CD4-positive, alpha-beta memory T cell (primary cell): ENCODE measurements around the gene DHX29. TPM values are rescaled to one million over a fixed set of nuclear protein-coding genes. Genes with fewer than 3 reads are reported as not detected.
A peak's percentile ranks its signal among the peaks of the same experiment; 100 is the strongest.

Source experiments
- CTCF ChIA-PET: fragments of 350-600 bp; sonication (Branson Sonifier 250); formaldehyde crosslinking; loops from one replicate; lab custom pipeline; 2021; ENCODE audit warnings: inconsistent platforms; ENCODE audit not compliant: partially characterized antibody; lab: Charles Lee
- POLR2A ChIA-PET: fragments of 350-600 bp; sonication (Branson Sonifier 250); formaldehyde crosslinking; loops from one replicate; lab custom pipeline; 2021; ENCODE audit not compliant: partially characterized antibody; lab: Charles Lee
- DNase-seq, 5 donors: peaks; one replicate each; pipeline versions ENCODE4 v3.0.0 to v3.0.0-alpha.2; 2020 to 2022; ENCODE audit warnings: mixed read lengths in 1 of 5
- H3K27ac ChIP-seq: one replicate; pipeline ENCODE4 v1.7.0; 2013; ENCODE audit warnings: low read depth, low read length
- H3K27me3 ChIP-seq: 2 replicates; pipeline ENCODE4 v1.7.0; 2013; ENCODE audit warnings: mild to moderate bottlenecking, low read length, moderate library complexity; ENCODE audit not compliant: insufficient read depth
- H3K36me3 ChIP-seq: 2 replicates; pipeline ENCODE4 v1.7.0; 2013; ENCODE audit warnings: mild to moderate bottlenecking, low read length, moderate library complexity; ENCODE audit not compliant: insufficient read depth
- H3K4me1 ChIP-seq: 2 replicates; pipeline ENCODE4 v1.7.0; 2013; ENCODE audit warnings: mild to moderate bottlenecking, low read length, moderate library complexity; ENCODE audit not compliant: insufficient read depth
- H3K4me3 ChIP-seq, 2 donors: one replicate each; pipeline ENCODE4 v1.7.0; 2013; ENCODE audit warnings: low read length in 2 of 2, mild to moderate bottlenecking in 1 of 2
- H3K9me3 ChIP-seq, 2 donors: one replicate each; pipeline ENCODE4 v1.7.0; 2013; ENCODE audit warnings: low read length in 2 of 2, control low read depth in 1 of 2; ENCODE audit not compliant: control insufficient read depth in 1 of 2
- H3K27ac Mint-ChIP-seq, 7 donors: one replicate each; pipeline ENCODE4 v1.8.0; 2020 to 2021; ENCODE audit warnings: mixed read lengths in 7 of 7, mild to moderate bottlenecking in 6 of 7, inconsistent platforms in 3 of 7, moderate library complexity in 3 of 7
- H3K27me3 Mint-ChIP-seq, 2 donors: one replicate each; pipeline ENCODE4 v1.8.0; 2020 to 2021; ENCODE audit warnings: mixed read lengths in 2 of 2
- H3K36me3 Mint-ChIP-seq, 2 donors: one replicate each; pipeline ENCODE4 v1.8.0; 2020 to 2021; ENCODE audit warnings: mixed read lengths in 2 of 2, inconsistent platforms in 1 of 2, mild to moderate bottlenecking in 1 of 2
- H3K4me1 Mint-ChIP-seq, 4 donors: one replicate each; pipeline ENCODE4 v1.8.0; 2020 to 2021; ENCODE audit warnings: mixed read lengths in 4 of 4, mild to moderate bottlenecking in 1 of 4
- H3K4me3 Mint-ChIP-seq, 8 donors: one replicate each; pipeline ENCODE4 v1.8.0; 2020 to 2021; ENCODE audit warnings: mixed read lengths in 8 of 8, mild to moderate bottlenecking in 7 of 8, moderate library complexity in 6 of 8, inconsistent platforms in 3 of 8
- H3K9me3 Mint-ChIP-seq, 8 donors: one replicate each; pipeline ENCODE4 v1.8.0; 2020 to 2021; ENCODE audit warnings: mixed read lengths in 8 of 8, mild to moderate bottlenecking in 5 of 8, inconsistent platforms in 3 of 8, moderate library complexity in 1 of 8
- intact Hi-C: fragments of 100-400 bp; cut with micrococcal nuclease; formaldehyde crosslinking; loops from one replicate; pipeline ENCODE4 v1.15.1; 2023
- polyA plus RNA-seq, 2 donors: library from polyadenylated mRNA; unstranded; fragments of 300-500 nt; fragmentation: Illumina TruSeq; gene quantifications; one replicate each; pipeline ENCODE4 v1.2.3, GENCODE V29; 2021
- total RNA-seq, 2 experiments: library from RNA; stranded (reverse); gene quantifications; one replicate each; pipeline ENCODE4 v1.2.3, GENCODE V29; 2021

The DHX29 gene
- total and polyA plus RNA-seq, 4 experiments from 2014 or later, result 11.6 to 22.5 (median 19.8) TPM

GRCh38 chr5:55316837-55317236 is 9.3 kb upstream of the DHX29 start:
- Histone ChIP-seq H3K4me1 (peaks cover 26% of the 10 kb centered on the region), H3K4me3 (no peak overlapping the region), H3K36me3 (no peaks in the 10 kb centered on the region), H3K9me3 (no peaks in the 10 kb centered on the region), H3K27ac (no peak overlapping the region), H3K27me3 (no peaks in the 10 kb centered on the region)
- intact Hi-C loops, result no loop called here
- Mint-ChIP-seq H3K27ac (peak overlapping the region in 1 of 7 donors; percentile 12), H3K36me3 (peaks cover 11 to 24% of the 10 kb centered on the region in 2 donors), H3K9me3 (no peaks in the 10 kb centered on the region), H3K27me3 (no peaks in the 10 kb centered on the region), H3K4me1 (peaks cover 48 to 67% (median 53%) of the 10 kb centered on the region in 4 donors), H3K4me3 (no peak overlapping the region)
- ChIA-PET CTCF (no interaction called here), POLR2A (interaction anchor here (3.1 kb wide), 1 partner anchor 10 kb away, joined by 14 read pairs; the partner anchor contains the start of genes DHX29 and MTREX)
- no peak for DNase-seq

DNA sequence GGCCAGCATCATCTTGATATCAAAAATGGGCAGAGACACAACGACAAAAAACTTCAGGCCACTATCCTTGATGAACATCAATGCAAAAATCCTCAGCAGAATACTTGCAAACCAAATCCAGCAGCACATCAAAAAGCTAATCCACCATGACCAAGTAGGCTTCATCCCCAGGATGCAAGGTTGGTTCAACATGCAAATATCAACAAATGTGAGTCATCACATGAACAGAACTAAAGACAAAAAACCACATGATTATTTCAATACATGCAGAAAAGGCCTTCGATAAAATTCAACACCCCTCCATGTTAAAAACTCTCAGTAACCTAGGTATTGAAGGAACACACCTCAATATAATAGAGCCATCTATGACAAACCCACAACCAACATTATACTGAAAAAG is 8.8 kb upstream of the DHX29 start:
- peaks cover 32% of the 10 kb centered on the region for H3K4me1 ChIP-seq
- CTCF ChIA-PET, result no interaction called here
- intact Hi-C loops, result no loop called here
- no peak overlapping the region for H3K4me3 ChIP-seq
- POLR2A ChIA-PET, result interaction anchor here (3.1 kb wide), 1 partner anchor 9 kb away, joined by 14 read pairs; the partner anchor contains the start of genes DHX29 and MTREX
- no peak for DNase-seq
- H3K36me3 Mint-ChIP-seq, result peaks cover 13 to 27% of the 10 kb centered on the region in 2 donors
- no peaks in the 10 kb centered on the region for H3K27me3 ChIP-seq
- H3K4me3 Mint-ChIP-seq, result peak overlapping the region in 1 of 8 donors; percentile 23
- no peaks in the 10 kb centered on the region for H3K36me3 ChIP-seq
- no peaks in the 10 kb centered on the region for H3K9me3 ChIP-seq
- peak overlapping the region in 1 of 7 donors; percentile 51 for H3K27ac Mint-ChIP-seq
- no peaks in the 10 kb centered on the region for H3K9me3 Mint-ChIP-seq
- no peak overlapping the region for H3K27ac ChIP-seq
- peaks cover 51 to 68% (median 56%) of the 10 kb centered on the region in 4 donors for H3K4me1 Mint-ChIP-seq
- H3K27me3 Mint-ChIP-seq, result no peaks in the 10 kb centered on the region

DNA sequence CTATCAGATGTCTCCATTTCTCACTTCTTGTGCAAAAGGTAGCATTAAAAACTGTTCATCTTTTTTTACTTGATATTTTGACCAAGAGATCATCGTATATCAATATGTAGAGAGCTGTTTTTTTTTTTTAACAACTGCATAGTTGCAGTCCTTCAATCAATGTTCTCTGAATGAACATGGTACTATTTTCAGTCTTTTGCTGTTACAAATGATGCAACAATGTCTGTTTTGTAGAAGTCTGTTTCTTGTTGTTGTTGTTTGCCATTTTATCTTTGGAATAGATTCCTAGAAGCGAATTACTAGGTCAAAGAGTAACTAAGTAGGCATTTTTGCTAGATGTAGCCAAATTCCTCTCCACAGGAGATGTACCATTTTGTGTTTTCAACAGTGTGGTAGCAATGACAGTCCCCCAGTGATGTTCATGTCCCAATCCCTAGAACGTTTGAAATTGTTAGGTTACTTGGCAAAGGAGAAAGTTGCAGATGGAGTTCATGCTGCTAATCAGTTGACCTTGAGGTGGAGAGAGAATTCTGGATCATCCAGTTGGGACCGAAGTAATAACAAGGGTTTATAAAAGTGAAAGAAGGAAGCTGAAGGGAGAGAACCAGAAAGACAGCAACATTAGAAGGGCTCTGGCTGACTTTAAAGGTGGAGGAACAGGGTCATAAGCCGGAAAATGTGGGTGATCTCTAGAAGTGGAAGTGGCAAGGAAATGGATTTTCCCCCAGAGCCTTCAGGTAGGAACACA is 6.5 kb upstream of the DHX29 start:
- Mint-ChIP-seq H3K9me3 (no peaks in the 10 kb centered on the region), H3K27me3 (no peaks in the 10 kb centered on the region), H3K36me3 (peaks cover 16 to 30% of the 10 kb centered on the region in 2 donors), H3K27ac (peak overlapping the region in 2 of 7 donors; percentile 19 to 44), H3K4me1 (peaks cover 44 to 59% (median 56%) of the 10 kb centered on the region in 4 donors), H3K4me3 (peak overlapping the region in 2 of 8 donors; percentile 6 to 58)
- H3K27me3 ChIP-seq, result no peaks in the 10 kb centered on the region
- no peaks in the 10 kb centered on the region for H3K36me3 ChIP-seq
- ChIA-PET POLR2A (no interaction called here), CTCF (no interaction called here)
- H3K4me3 ChIP-seq, result no peak overlapping the region
- no peaks in the 10 kb centered on the region for H3K9me3 ChIP-seq
- H3K27ac ChIP-seq, result no peak overlapping the region
- intact Hi-C loops, result no loop called here
- H3K4me1 ChIP-seq, result peaks cover 54% of the 10 kb centered on the region
- DNase-seq, result no peak

DNA sequence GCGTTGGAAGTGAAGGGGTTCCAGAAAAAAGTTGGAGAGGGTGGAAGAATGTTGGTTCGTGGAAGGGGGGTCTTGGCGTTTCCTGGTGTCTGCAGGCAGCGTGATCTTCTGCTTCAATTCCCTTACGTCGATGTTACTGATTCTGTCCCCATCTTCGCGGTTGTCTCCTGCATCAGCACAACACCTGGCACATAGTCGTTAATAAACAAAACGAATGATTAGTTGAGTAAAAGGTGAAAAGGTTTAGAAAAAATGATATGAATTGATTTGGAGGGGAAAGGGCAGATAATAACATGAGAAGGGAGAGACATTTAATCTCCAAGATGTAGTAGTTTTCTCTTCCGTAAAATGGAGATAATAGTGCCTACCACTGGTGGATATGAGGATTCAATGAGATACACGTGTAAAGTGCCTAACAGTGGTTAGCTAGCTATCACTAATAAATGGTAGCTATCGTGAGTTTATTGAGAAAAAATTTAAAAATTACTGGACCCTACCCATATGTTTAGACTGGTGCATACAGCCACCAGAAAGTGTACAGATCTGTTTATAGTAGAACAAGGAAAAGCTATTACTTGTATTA is 851 bp upstream of the DHX29 start:
- ChIA-PET POLR2A (interaction anchor here (0.7 to 2.6 kb wide), 13 partner anchors 8 to 1865 kb away, joined by 3 to 14 read pairs (median 4); partner anchors contain the start of genes CDC20B, GPBP1 and PLPP1), CTCF (interaction anchor here (0.6 to 1.4 kb wide), 3 partner anchors 16 to 75 kb away, joined by 3 read pairs; partner anchors contain the start of gene CCNO)
- Mint-ChIP-seq H3K9me3 (no peaks in the 10 kb centered on the region), H3K36me3 (peaks cover 9 to 11% of the 10 kb centered on the region in 2 donors), H3K27me3 (no peaks in the 10 kb centered on the region), H3K4me3 (no peak overlapping the region), H3K4me1 (peaks cover 21 to 36% (median 23%) of the 10 kb centered on the region in 4 donors), H3K27ac (no peak overlapping the region)
- Histone ChIP-seq H3K4me1 (peaks cover 72% of the 10 kb centered on the region), H3K27ac (peak overlapping the region; percentile 94), H3K4me3 (peak overlapping the region; percentile 86 to 94), H3K27me3 (no peaks in the 10 kb centered on the region), H3K36me3 (no peaks in the 10 kb centered on the region), H3K9me3 (no peaks in the 10 kb centered on the region)
- intact Hi-C loops, result loop anchor here (2.0 to 10.0 kb wide), 5 partner anchors 14 to 1864 kb away; partner anchors contain the start of genes ARL15, CCNO, CDC20B and GPBP1
- no peak for DNase-seq

- H3K4me3 ChIP-seq, result peak overlapping the region; percentile 86 to 94
- H3K27ac ChIP-seq, result peak overlapping the region; percentile 94
- no peaks in the 10 kb centered on the region for H3K9me3 Mint-ChIP-seq
- DNase-seq, result no peak
- intact Hi-C loops, result loop anchor here (2.0 to 10.0 kb wide), 5 partner anchors 75 to 1865 kb away; partner anchors contain the start of genes ARL15, CCNO, CDC20B and GPBP1
- no peak overlapping the region for H3K27ac Mint-ChIP-seq
- no peaks in the 10 kb centered on the region for H3K9me3 ChIP-seq
- no peaks in the 10 kb centered on the region for H3K27me3 Mint-ChIP-seq
- CTCF ChIA-PET, result interaction anchor here (0.7 to 1.4 kb wide), 5 partner anchors 18 to 332 kb away, joined by 3 read pairs; partner anchors contain the start of gene CCNO
- H3K36me3 Mint-ChIP-seq, result peaks cover 9 to 17% of the 10 kb centered on the region in 2 donors
- H3K27me3 ChIP-seq, result no peaks in the 10 kb centered on the region
- POLR2A ChIA-PET, result interaction anchor here (0.6 to 2.6 kb wide), 14 partner anchors 8 to 1867 kb away, joined by 3 to 14 read pairs (median 4); partner anchors contain the start of genes GPBP1 and IL6ST
- peaks cover 18 to 33% (median 21%) of the 10 kb centered on the region in 4 donors for H3K4me1 Mint-ChIP-seq
- H3K4me1 ChIP-seq, result peaks cover 59% of the 10 kb centered on the region
- no peaks in the 10 kb centered on the region for H3K36me3 ChIP-seq
- no peak overlapping the region for H3K4me3 Mint-ChIP-seq
Observed at GRCh38 chr5:55306641-55307382, 682 bp downstream of the DHX29 start.

DNA sequence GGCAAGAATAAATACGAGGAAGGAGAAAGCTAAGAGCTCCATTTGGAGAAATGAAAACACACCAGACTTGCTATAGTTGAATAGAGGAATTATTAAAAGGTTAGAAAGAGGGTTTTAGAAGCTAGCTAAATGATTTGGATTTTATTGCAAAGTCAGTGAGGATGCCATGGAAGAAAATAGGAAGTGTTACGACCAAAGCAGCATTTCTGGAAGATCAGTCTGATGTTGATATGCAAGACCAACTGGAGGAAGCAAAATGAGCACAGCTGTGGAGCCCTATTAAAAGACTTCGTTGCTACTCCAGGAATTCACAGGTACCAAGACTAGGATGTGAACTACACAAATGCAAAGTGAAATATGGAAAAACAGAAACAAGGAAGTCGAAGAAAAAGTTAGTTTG is 2.1 kb downstream of the DHX29 start:
- Histone ChIP-seq H3K27ac (no peak overlapping the region), H3K4me1 (peaks cover 44% of the 10 kb centered on the region), H3K27me3 (no peaks in the 10 kb centered on the region), H3K4me3 (no peak overlapping the region), H3K9me3 (no peaks in the 10 kb centered on the region), H3K36me3 (no peaks in the 10 kb centered on the region)
- Mint-ChIP-seq H3K4me1 (peaks cover 12 to 21% (median 18%) of the 10 kb centered on the region in 4 donors), H3K27me3 (no peaks in the 10 kb centered on the region), H3K9me3 (no peaks in the 10 kb centered on the region), H3K27ac (no peak overlapping the region), H3K4me3 (no peak overlapping the region), H3K36me3 (peaks cover 8 to 17% of the 10 kb centered on the region in 2 donors)
- no peak for DNase-seq
- intact Hi-C loops, result loop anchor here (5.0 to 10.0 kb wide), 4 partner anchors 73 to 1867 kb away; partner anchors contain the start of genes ARL15, CCNO, CDC20B and GPBP1
- ChIA-PET CTCF (no interaction called here), POLR2A (no interaction called here)
